ENCODE data around the gene SH2D3A. TPM values are rescaled to one million over a fixed set of nuclear protein-coding genes. Genes with fewer than 3 reads are reported as not detected.

SH2D3A gene
- total and polyA plus RNA-seq, 2 of the 8 experiments (the other 6 are each of a cell fraction or from before 2014, with no cell fraction given) = 14.5 to 22.1 TPM

DNA sequence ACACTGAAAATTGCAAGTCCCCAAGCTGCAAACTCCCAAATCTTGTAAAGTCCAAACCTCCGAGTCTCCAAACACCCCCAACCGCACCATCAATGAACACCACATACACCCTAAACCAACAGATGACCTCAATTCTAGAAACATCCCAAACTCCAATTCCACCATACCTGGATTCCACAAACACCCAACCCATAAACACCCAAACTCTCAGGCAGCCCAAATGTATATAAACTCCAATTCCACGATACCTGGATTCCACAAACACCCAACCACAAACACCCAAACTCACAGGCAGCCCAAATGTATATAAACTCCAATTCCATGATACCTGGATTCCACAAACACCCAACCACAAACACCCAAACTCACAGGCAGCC, 47.3 kb downstream of the SH2D3A start (continued):
- TF ChIP-seq YY1 (IDR thresholded peaks at IDR 0.05; ENCODE audit: low read depth, low read length) = no peak
- no peak for TF ChIP-seq CREB1 (IDR thresholded peaks at IDR 0.05)

All from H1 (cell line).